Measurements from ENCODE around the gene PTPRN.

DNA sequence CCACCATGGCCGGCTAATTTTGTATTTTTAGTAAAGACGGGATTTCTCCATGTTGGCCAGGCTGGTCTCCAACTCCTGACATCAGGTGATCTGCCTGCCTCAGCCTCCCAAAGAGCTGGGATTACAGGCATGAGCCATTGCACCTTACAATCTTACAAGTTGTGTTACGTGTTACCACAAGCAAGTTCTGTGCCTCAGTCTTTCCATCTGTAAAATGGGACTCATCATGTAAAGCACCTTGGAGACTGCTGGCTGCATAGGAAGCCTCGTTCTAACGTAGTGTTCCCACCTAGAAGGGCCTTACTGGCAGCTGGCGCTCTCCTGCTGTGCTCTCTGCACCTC is 20.0 kb downstream of the PTPRN start:
- TF ChIP-seq CTCF (optimal IDR thresholded peaks at IDR 0.05 in 1 of 3, IDR thresholded peaks at IDR 0.05 in 1 of 3, conservative IDR thresholded peaks at IDR 0.05 in 1 of 3; ENCODE audit: extremely low read depth in 1 of 3, insufficient read depth in 2 of 3, low read length in 3 of 3) (no peak), EZH2 (IDR thresholded peaks at IDR 0.05; ENCODE audit: low read length) (no peak)

All from keratinocyte (primary cell).